Measurements from ENCODE around the gene LSAMP.
"Not testable (repeated sequence)": the region's sequence is repeated elsewhere in the genome, so short reads cannot be mapped to it uniquely, and the experiment has no call there.

The LSAMP gene

DNA sequence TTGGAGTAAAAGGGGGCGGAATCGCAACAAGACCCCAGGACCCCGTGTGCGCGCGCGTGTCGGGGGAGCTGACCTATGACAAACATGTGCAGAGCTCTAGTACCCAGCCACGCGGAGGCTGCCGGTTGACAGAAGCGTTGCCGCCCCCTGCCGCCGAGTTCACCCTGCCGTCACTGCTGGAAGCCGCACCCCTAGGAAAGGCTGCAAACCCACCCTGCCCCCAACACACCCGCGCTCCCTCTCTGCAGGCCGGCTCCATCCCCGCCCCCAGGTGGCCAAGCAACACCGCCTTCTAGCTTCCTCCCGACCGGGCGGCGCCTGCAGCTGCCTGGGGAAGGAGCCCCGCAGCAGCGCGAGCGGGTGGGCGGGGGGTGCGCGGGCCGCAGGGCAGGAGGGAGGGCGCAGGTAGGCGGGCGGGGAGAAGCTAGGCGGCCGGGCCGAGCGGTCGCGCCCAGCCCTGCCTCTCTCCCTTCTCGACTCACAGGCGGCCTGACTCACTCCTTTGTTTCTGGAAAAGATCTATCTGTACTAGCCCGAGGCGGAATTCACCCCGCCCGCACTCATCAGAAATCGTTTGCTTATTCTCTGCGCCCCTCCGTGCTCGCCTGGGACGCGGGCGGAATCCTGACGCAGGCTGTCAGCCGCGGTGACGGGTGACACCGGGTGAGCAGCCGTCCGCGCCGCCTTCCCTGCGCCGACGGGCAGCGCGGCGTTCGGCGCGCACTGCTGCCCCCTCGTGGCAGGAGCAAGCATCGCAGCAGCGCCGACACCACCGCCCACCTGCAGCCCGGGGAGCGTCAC lies 661.1 kb downstream of the LSAMP start:
- DNase-seq: peak; percentile 79

DNA sequence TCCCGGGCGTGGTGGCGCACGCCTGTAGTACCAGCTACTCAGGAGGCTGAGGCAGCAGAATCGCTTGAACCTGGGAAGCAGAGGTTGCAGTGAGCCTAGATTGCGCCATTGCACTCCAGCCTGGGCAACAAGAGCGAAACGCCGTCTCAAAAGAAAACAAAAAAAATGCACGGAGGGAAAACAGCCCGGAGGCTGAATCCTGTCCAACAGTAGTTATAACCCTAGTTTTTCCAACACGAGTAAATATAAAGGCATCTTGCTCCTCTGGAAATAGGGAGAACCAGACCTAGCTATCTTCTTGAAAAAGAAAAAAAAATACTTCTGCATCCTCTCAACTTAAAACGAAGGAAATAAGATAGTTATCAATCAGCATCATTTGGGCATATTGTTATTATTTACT lies 661.9 kb downstream of the LSAMP start:
- DNase-seq: not testable (repeated sequence)

DNA sequence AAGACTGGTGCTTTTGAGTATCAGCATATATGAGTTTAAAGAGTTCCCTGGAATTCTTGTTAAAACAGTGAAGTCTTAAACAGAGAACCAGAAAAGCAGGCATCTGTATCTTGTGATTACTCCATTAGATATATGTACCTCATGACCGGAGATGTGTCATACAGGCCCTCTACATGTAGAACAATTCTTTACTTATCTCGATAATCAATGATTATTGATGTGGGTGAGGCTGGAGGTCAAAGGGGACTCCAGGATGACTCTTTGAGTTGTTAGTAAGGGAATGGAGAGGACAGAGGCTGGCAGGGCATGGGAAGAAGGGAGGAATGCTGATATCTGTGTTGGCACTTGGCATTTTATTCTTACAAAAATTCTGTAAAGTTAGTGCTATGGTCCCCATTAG lies 666.3 kb downstream of the LSAMP start:
- no peak for DNase-seq

DNA sequence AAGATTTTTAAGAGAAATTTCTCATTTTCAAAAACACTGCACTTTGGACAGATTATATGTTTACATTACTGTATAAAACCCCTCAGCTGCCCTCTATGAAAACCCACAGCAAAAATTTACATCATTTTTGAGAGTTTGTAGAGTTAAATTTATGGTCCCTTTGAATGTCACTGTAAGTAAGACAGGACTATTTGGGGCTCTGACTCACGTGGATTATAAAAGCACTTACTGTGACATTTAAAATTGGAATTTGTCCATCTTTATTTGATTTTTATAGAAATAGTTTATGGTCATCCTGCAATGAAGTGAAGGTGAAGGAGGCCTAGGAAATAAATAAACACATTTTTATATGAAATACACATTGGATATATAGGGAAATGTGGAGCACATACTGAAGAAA lies 672.3 kb downstream of the LSAMP start:
- DNase-seq: no peak

DNA sequence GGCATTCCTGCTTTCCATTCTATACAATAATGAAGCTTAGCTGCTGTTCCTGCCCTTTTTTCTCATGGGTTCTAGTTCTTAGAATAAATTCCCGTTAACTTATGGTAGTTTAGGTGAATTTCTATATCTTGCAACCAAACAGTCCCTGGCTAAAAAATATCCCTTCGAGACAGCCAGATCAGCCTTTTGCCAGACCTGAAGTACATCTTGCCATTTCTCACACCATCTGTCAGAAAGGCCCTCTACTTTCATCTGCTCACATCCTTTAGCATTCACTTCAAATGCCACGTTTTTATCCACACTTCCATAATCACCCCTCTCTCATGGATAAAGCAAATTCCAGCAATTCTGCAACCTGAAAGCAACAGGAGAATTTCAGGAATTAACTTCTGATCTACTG lies 676.6 kb downstream of the LSAMP start:
- DNase-seq: no peak

DNA sequence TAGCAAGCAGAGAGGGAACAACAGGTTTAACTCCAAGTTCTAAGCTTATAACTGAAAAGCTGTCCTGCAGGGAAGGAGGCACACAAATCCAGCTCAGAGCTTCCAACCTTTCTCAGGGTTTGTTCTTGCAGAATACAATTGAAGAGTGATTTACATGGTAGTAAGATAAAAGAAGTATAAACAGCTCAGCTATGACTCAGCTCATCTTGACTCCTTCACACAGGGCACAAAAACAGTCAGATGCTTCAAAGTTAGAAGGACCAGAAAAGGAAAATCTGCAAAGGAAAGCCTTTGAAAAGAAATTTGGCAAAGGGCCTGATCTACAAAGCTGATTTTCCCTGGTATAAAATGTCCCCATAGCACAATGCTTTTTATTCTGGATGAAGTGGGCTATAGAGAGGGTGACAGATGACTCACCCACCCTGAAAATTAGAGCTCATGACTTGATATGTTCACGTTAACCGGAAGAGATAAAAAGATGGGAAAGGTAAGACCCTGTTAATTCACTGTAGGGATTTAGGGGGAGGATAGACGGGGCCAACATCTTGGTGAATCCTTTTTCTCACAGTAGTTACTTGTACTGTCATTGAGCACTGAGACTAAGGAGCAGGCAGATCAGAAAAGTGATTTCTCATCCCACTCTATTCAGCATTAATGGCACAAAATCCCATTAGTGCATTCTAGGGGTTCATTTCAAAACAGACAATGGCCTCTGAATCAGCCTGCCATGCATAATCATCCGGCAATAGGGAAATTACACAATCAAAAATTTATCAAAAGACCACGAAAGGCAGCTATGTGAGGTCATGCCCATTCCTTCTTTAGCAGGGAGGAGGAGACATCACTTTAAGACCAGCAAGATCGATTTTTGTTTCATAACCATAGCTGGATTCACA lies 678.5 kb downstream of the LSAMP start:
- no peak for DNase-seq

DNA sequence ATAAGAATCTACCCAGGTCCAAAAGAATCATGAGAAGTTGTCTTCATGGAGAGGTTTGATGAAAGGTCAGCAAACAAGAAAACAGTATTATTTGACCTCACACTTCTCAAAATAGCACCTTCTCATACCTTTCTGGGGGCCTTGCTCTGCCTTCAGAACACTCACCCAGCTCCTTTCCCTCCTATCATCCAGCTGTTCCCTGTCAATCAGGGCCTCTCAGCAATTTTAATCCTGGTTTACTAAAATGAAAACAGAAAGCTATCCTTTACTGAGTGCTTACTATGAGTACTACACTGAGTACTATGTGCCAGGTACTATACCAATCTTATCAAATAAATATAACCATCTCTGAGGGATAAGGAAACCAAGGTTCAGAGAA lies 683.4 kb downstream of the LSAMP start:
- no peak for DNase-seq

DNA sequence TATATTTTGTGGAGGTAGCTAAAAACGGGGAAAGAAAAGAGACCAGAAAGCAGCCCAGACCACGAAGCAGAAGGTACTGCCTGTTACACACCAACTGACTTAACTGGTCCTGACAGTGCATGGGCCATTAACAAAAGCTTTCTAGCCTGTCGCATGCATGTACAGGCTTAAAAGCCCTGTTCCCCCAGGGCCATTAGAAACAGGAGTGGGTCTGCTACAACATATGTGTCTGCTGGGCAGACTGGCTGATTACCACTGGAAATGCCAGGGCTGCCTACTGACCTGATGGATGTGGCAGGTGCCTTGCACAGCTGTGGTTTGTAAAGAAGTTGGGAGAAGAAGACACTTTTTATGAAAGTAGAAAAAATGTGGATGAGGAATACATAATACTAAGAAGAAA lies 684.6 kb downstream of the LSAMP start:
- DNase-seq: no peak

DNA sequence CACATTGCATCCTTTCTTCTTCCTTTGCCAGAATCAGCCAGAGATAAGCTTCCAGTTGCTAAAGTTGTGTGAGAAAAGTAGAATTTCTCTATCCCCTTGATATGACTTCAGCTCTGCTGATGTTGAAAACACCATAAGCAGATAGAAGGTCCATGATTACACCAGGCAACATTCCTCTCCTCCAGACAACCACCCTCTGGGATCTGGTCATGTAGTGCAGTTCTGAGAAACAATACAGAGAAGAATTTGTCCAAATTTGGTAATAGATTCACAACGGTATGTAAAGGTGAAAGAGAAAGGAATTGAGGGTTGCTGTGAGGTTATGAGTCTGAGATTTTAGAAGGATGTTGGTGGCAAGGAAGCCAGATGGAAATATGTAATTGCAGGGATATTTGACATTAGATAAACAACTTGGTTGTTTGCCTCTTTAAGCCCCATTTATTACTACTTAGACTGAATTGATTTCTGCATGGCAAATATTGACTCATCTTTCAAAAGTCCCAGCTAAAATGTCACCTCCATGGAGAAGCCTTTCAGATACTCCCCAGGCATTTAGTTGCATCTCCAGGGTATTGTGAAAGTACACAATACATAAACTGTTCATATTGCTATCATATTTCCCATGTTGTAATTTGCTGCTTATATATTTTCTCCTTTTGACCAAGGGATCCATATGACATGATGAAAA lies 687.1 kb downstream of the LSAMP start:
- DNase-seq: no peak

DNA sequence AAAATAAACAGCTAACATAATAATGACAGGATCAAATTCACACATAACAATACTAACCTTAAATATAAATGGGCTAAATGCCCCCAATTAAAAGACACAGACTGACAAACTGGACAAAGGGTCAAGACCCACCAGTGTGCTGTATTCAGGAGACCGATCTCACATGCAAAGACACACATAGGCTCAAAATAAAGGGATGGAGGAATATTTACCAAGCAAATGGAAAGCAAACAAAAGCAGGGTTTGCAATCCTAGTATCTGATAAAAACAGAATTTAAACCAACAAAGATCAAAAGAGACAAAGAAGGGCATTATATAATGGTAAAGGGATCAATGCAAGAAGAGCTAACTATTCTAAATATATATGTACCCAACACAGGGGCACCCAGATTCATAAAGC lies 692.3 kb downstream of the LSAMP start:
- DNase-seq: not testable (repeated sequence)

All from NCI-H510A (cell line).